Peyer's patch (tissue), 4 donors: Measurements from ENCODE around the gene TMA16. TPM values are rescaled to one million over a fixed set of nuclear protein-coding genes. Genes with fewer than 3 reads are reported as not detected.

Experiments used
- DNase-seq, 3 donors: peaks; one replicate each; pipeline ENCODE4 v3.0.0-alpha.2; 2017 to 2019
- H3K27ac ChIP-seq, 4 donors: fragments of 200-600 bp; sonication (generic); one replicate each; pipeline ENCODE4 v1.5.1; 2016 to 2019
- H3K27me3 ChIP-seq, 2 donors: fragments of 200-600 bp; sonication (generic); one replicate each; pipeline ENCODE4 v1.5.1; 2019
- H3K36me3 ChIP-seq, 3 donors: fragments of 200-600 bp; sonication (generic); one replicate each; pipeline ENCODE4 v1.5.1; 2016 to 2019
- H3K4me1 ChIP-seq, 4 donors: fragments of 200-600 bp; sonication (generic); one replicate each; pipeline ENCODE4 v1.5.1; 2016 to 2019
- H3K4me3 ChIP-seq, 4 donors: fragments of 200-600 bp; sonication (generic); 1 replicate in 3 of 4; 2 replicates in 1 of 4; pipeline ENCODE4 v1.5.1; 2016 to 2019; ENCODE audit warnings: mild to moderate bottlenecking in 1 of 4
- H3K9me3 ChIP-seq, 4 donors: fragments of 200-600 bp; sonication (generic); one replicate each; pipeline ENCODE4 v1.5.1; 2016 to 2019; ENCODE audit warnings: mild to moderate bottlenecking in 1 of 4
- POLR2A ChIP-seq, 2 donors: fragments of 450-650 bp; IDR thresholded peaks; one replicate each; pipeline ENCODE4 v1.5.1; 2017; ENCODE audit warnings: antibody characterized with exemption in 2 of 2, mild to moderate bottlenecking in 2 of 2, moderate library complexity in 2 of 2
- total RNA-seq, 4 donors: library from RNA; depleted of rRNA; stranded (reverse); fragments of >200 nt; gene quantifications; one replicate each; pipeline ENCODE4 v1.1.0, GENCODE V29; 2016
- TF ChIP-seq, protein P1 (sequence below), 6 experiments: fragments of 450-650 bp in 4 of 6; fragments of 200-600 bp in 2 of 6; sonication (generic) in 1 of 6; IDR thresholded peaks; one replicate each; pipeline ENCODE4 v1.5.1; 2017 to 2019; ENCODE audit warnings: antibody characterized with exemption in 6 of 6, mild to moderate bottlenecking in 3 of 6, moderate library complexity in 1 of 6

The TMA16 gene
- total RNA-seq, 4 donors from 2014 or later = 6.1 to 26.4 (median 15.1) TPM

- H3K4me3 ChIP-seq = no peak overlapping the region
- H3K36me3 ChIP-seq = no peaks in the 10 kb centered on the region
- no peaks in the 10 kb centered on the region for H3K27me3 ChIP-seq
- no peak for TF ChIP-seq POLR2A (IDR thresholded peaks at IDR 0.05)
- TF ChIP-seq, protein P1, sequence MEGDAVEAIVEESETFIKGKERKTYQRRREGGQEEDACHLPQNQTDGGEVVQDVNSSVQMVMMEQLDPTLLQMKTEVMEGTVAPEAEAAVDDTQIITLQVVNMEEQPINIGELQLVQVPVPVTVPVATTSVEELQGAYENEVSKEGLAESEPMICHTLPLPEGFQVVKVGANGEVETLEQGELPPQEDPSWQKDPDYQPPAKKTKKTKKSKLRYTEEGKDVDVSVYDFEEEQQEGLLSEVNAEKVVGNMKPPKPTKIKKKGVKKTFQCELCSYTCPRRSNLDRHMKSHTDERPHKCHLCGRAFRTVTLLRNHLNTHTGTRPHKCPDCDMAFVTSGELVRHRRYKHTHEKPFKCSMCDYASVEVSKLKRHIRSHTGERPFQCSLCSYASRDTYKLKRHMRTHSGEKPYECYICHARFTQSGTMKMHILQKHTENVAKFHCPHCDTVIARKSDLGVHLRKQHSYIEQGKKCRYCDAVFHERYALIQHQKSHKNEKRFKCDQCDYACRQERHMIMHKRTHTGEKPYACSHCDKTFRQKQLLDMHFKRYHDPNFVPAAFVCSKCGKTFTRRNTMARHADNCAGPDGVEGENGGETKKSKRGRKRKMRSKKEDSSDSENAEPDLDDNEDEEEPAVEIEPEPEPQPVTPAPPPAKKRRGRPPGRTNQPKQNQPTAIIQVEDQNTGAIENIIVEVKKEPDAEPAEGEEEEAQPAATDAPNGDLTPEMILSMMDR (IDR thresholded peaks at IDR 0.05) = no peak
- no peaks in the 10 kb centered on the region for H3K4me1 ChIP-seq
- DNase-seq = no peak
- no peaks in the 10 kb centered on the region for H3K9me3 ChIP-seq
- no peak overlapping the region for H3K27ac ChIP-seq
Measured at GRCh38 chr4:163489929-163490328, 4.6 kb upstream of the TMA16 start.

DNA sequence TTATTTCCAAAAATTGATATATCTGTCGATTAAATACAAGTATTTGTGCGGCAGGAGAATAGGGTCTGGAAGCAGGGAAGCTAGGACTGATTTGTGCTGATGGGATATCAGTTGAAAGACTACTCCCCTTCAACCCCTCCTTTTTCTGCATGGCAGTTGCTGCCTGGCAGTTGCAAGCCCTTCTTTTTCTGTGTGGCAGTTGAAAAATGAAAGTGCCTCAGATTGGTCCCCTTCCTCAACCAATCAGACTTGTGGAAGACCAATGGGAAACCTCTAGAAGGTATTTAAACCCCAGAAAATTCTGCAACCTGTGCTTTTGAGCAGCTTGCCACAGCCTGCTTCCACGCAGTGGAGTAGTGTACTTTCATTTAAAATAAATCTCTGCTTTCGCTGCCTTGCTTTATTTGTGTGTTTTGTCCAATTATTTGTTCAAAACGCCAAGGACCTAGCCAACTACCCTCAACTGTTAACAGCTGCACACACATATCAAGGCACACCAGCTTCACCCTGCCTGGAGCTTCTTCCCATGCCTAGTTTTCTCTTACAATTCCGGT lies 1.5 kb upstream of the TMA16 start:
- H3K9me3 ChIP-seq = no peaks in the 10 kb centered on the region
- H3K27me3 ChIP-seq = no peaks in the 10 kb centered on the region
- peak overlapping the region in 2 of 4 donors; percentile 20 to 82 for H3K27ac ChIP-seq
- no peak overlapping the region for H3K4me3 ChIP-seq
- no peak for DNase-seq
- H3K36me3 ChIP-seq = no peaks in the 10 kb centered on the region
- H3K4me1 ChIP-seq = peaks cover 0 to 9% (median 0%) of the 10 kb centered on the region in 4 donors
- no peak for TF ChIP-seq POLR2A (IDR thresholded peaks at IDR 0.05)
- TF ChIP-seq, protein P1 (IDR thresholded peaks at IDR 0.05) = no peak

DNA sequence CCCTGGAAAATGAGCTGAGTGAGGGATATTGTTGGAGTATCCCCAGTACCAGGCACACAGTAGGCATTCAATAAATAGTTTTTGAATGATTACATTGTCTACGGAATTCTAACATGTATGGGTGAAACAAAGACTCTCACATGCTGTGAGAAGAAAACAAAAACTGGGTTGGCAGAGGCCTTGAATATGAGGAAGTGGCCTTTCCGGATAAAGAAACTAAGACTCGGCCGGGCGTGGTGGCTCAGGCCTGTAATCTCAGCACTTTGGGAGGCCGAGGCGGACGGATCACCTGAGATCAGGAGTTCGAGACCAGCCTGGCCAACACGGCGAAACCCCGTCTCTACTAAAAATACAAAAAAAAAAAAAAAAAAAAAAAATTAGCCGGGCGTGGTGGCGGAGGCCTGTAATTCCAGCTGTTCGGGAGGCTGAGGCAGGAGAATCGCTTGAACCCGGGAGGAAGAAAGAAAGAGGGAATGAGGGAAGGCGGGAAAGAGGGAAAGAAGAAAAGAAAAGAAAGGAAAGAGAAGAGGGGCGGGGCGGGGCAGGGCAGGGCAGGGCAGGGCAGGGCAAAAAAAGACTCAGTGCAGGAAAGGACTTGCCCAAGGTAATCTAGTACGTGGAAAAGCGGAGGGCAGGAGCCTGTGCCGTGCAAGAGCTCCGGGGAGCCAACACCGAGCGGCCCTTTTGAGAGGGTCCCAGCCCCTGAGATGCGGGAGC lies 689 bp upstream of the TMA16 start:
- no peak for TF ChIP-seq POLR2A (IDR thresholded peaks at IDR 0.05)
- TF ChIP-seq, protein P1 (IDR thresholded peaks at IDR 0.05) = no peak
- peaks cover 0 to 9% (median 0%) of the 10 kb centered on the region in 4 donors for H3K4me1 ChIP-seq
- peak overlapping the region; percentile 76 to 89 (median 82) for H3K27ac ChIP-seq
- peak in 2 of 3 donors; percentile 62 to 74 for DNase-seq
- no peaks in the 10 kb centered on the region for H3K36me3 ChIP-seq
- peak overlapping the region; percentile 59 to 80 (median 70) for H3K4me3 ChIP-seq
- no peaks in the 10 kb centered on the region for H3K9me3 ChIP-seq
- H3K27me3 ChIP-seq = no peaks in the 10 kb centered on the region

GRCh38 chr4:163495900-163496299 lies 1.4 kb downstream of the TMA16 start:
- no peak for DNase-seq
- Histone ChIP-seq H3K9me3 (no peaks in the 10 kb centered on the region), H3K4me1 (peaks cover 0 to 9% (median 0%) of the 10 kb centered on the region in 4 donors), H3K27me3 (no peaks in the 10 kb centered on the region), H3K4me3 (peak overlapping the region in 1 of 4 donors; percentile 77), H3K27ac (no peak overlapping the region), H3K36me3 (no peaks in the 10 kb centered on the region)
- no peak for TF ChIP-seq POLR2A (IDR thresholded peaks at IDR 0.05)
- TF ChIP-seq, protein P1 (IDR thresholded peaks at IDR 0.05) = no peak

- no peak for DNase-seq
- Histone ChIP-seq H3K36me3 (no peaks in the 10 kb centered on the region), H3K27me3 (no peaks in the 10 kb centered on the region), H3K27ac (no peak overlapping the region), H3K9me3 (no peaks in the 10 kb centered on the region), H3K4me1 (peaks cover 0 to 6% (median 0%) of the 10 kb centered on the region in 4 donors), H3K4me3 (no peak overlapping the region)
- TF ChIP-seq, protein P1 (IDR thresholded peaks at IDR 0.05) = no peak
- no peak for TF ChIP-seq POLR2A (IDR thresholded peaks at IDR 0.05)
Measured at GRCh38 chr4:163500586-163500985, 6.1 kb downstream of the TMA16 start.
